ENCODE results near the gene PHLPP2.

The PHLPP2 gene

GRCh38 chr16:71666928-71667707, 57.4 kb downstream of the PHLPP2 start:
- DNase-seq (ENCODE audit: low read depth), result no peak

- no peak for DNase-seq (ENCODE audit: low read depth)
Observed at GRCh38 chr16:71666264-71666663, 58.2 kb downstream of the PHLPP2 start.

- DNase-seq (ENCODE audit: low read depth), result no peak
Observed at GRCh38 chr16:71659471-71659870, 65.0 kb downstream of the PHLPP2 start.

GRCh38 chr16:71658771-71659170, 65.7 kb downstream of the PHLPP2 start:
- no peak for DNase-seq (ENCODE audit: low read depth)

- no peak for DNase-seq (ENCODE audit: low read depth)
Observed at GRCh38 chr16:71649704-71650103, 74.8 kb downstream of the PHLPP2 start.

GRCh38 chr16:71648921-71649320, 75.6 kb downstream of the PHLPP2 start:
- DNase-seq (ENCODE audit: low read depth), result no peak

GRCh38 chr16:71648162-71648561, 76.3 kb downstream of the PHLPP2 start:
- no peak for DNase-seq (ENCODE audit: low read depth)

GRCh38 chr16:71647391-71647790, 77.1 kb downstream of the PHLPP2 start:
- no peak for DNase-seq (ENCODE audit: low read depth)

GRCh38 chr16:71645450-71645849, 79.1 kb downstream of the PHLPP2 start:
- no peak for DNase-seq (ENCODE audit: low read depth)

GRCh38 chr16:71637398-71637797, 87.1 kb downstream of the PHLPP2 start:
- DNase-seq (ENCODE audit: low read depth), result no peak

- DNase-seq (ENCODE audit: low read depth), result no peak
Observed at GRCh38 chr16:71635632-71636031, 88.9 kb downstream of the PHLPP2 start.

GRCh38 chr16:71631776-71632175, 92.7 kb downstream of the PHLPP2 start:
- DNase-seq (ENCODE audit: low read depth), result no peak

GRCh38 chr16:71630808-71631207, 93.7 kb downstream of the PHLPP2 start:
- no peak for DNase-seq (ENCODE audit: low read depth)

- no peak for DNase-seq (ENCODE audit: low read depth)
Observed at GRCh38 chr16:71629278-71630016, 95.1 kb downstream of the PHLPP2 start.

- no peak for DNase-seq (ENCODE audit: low read depth)
Observed at GRCh38 chr16:71628810-71629209, 95.7 kb downstream of the PHLPP2 start.

- no peak for DNase-seq (ENCODE audit: low read depth)
Observed at GRCh38 chr16:71627731-71628181, 96.7 kb downstream of the PHLPP2 start.

- DNase-seq (ENCODE audit: low read depth), result no peak
Observed at GRCh38 chr16:71626858-71627213, 97.7 kb downstream of the PHLPP2 start.

- no peak for DNase-seq (ENCODE audit: low read depth)
Observed at GRCh38 chr16:71626018-71626857, 98.3 kb downstream of the PHLPP2 start, which contains the start of gene MARVELD3. MARVELD3 (plus strand) TSS chr16:71626184; CDS start chr16:71626230, 46 bp downstream.

- no peak for DNase-seq (ENCODE audit: low read depth)
Observed at GRCh38 chr16:71625113-71625850, 99.2 kb downstream of the PHLPP2 start.

- no peak for DNase-seq (ENCODE audit: low read depth)
Observed at GRCh38 chr16:71623597-71623996, 100.9 kb downstream of the PHLPP2 start.

- DNase-seq (ENCODE audit: low read depth), result no peak
Observed at GRCh38 chr16:71622088-71622487, 102.4 kb downstream of the PHLPP2 start.

GRCh38 chr16:71618429-71618828, 106.1 kb downstream of the PHLPP2 start:
- no peak for DNase-seq (ENCODE audit: low read depth)
